ENCODE results near the gene EHBP1.

EHBP1 gene

DNA sequence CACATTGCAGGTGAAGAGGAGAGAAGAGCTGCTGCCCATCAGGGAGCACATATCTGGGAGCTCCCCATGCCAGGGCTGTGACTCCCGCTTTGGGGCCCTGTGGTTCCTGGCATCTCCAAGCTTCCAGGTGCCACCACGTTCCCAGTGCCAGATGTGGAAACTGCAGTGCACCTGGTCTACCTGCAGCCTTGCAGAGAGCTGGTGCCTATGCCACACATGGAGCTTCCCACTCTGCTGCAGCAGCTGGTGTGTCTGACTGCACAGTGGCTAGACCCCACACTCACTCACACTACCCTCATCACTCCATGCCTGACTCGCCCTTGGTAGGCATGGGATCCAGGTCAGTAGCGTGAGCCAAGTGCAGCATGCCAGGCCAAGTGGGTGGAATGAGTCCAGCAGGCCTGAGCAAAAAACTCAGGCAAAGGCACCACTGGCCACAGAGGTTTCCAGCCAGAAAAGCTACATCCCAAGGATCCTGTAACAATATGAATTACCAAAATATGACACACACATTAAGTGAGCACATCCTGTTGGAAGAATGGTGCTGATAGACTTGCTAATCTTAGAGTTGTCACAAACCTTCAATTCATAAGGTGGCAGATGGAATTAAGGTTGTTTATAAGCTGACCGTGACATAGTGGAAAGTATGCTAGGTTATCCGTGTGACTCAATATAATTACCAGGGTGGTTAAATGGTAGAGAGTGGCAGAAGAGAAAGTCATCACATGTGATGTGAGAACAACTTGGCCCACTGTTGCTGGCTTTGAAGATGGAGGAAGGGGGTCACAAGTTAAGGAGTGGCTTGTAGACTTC is 150.9 kb downstream of the EHBP1 start:
- no peak overlapping the region for H3K4me3 ChIP-seq (ENCODE audit: low read depth, low read length)
- CTCF ChIA-PET, result no interaction called here
- POLR2A ChIA-PET, result no interaction called here
- DNase-seq (ENCODE audit: low read depth, low spot score), result no peak
- TF ChIP-seq, protein P1, sequence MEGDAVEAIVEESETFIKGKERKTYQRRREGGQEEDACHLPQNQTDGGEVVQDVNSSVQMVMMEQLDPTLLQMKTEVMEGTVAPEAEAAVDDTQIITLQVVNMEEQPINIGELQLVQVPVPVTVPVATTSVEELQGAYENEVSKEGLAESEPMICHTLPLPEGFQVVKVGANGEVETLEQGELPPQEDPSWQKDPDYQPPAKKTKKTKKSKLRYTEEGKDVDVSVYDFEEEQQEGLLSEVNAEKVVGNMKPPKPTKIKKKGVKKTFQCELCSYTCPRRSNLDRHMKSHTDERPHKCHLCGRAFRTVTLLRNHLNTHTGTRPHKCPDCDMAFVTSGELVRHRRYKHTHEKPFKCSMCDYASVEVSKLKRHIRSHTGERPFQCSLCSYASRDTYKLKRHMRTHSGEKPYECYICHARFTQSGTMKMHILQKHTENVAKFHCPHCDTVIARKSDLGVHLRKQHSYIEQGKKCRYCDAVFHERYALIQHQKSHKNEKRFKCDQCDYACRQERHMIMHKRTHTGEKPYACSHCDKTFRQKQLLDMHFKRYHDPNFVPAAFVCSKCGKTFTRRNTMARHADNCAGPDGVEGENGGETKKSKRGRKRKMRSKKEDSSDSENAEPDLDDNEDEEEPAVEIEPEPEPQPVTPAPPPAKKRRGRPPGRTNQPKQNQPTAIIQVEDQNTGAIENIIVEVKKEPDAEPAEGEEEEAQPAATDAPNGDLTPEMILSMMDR (IDR thresholded peaks at IDR 0.05; ENCODE audit: insufficient read depth, low read length, missing control alignments), result no peak

DNA sequence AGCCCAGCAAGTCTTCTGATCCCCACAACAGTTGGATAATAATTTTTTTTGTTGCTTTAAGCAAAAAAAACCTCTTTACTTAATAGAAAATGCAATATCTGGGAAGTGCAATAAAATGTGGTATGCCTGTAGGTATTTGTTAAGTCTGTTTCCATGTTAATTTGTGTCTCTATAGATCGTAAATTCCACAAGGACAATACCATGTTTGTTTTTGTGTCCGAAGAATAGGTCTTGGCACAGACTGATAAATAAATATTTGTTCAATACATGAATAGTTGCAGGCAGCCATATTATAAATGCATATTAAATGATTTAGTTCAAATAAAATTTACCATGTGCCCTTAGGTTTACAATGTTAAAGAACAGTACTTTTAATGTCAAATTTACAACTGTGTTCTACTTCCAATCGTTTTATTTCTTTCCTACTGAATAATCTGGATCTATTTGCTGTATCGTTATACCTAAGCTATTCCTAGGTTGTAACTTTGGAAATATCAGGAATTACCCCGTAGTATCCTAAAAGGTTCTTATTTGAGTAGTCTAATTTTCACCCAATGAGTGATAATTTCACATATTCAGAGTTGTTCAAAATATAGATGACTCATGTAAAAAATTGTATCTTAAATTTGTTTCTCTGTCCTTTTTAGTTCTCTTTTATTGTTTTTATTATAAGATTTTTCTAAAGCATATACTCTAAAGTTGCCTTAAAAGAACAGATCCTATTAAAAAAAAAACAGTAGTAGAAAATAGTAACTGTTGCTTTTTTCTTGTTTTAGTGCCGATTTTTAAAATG is 151.8 kb downstream of the EHBP1 start:
- no peak overlapping the region for H3K4me3 ChIP-seq (ENCODE audit: low read depth, low read length)
- DNase-seq (ENCODE audit: low read depth, low spot score), result no peak
- ChIA-PET CTCF (no interaction called here), POLR2A (no interaction called here)
- TF ChIP-seq, protein P1 (IDR thresholded peaks at IDR 0.05; ENCODE audit: insufficient read depth, low read length, missing control alignments), result no peak

DNA sequence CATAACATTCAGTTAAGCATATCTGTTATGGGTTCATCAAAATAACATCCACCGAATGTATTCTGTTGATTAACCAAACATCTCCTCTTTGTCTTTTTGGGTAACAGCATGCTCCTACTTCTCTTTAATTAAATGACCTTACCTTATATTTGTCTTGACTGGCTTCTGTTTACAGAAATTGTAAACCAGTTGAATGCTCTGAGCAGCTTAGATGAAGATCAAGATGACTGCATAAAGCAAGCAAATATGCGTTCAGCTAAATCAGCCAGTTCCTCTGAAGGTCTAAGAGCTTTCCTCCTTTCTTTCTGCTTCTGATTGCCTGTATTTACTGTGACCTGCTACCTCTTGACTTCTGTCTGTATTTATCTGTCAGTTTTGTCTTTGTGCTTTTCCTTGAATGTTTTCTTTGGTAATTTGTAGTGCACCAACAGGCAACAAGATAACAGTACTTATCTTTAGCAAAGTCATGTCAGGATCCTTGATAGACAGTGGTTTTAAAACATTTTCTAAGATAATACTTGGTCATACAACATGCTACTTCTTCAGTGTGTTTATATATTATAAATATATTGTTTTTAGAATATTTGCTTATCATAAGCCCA is 152.8 kb downstream of the EHBP1 start:
- no peak overlapping the region for H3K4me3 ChIP-seq (ENCODE audit: low read depth, low read length)
- ChIA-PET POLR2A (no interaction called here), CTCF (interaction anchor here (1.0 kb wide), 1 partner anchor 402 kb away, joined by 3 read pairs; no protein-coding TSS in a partner anchor)
- no peak for DNase-seq (ENCODE audit: low read depth, low spot score)
- TF ChIP-seq, protein P1 (IDR thresholded peaks at IDR 0.05; ENCODE audit: insufficient read depth, low read length, missing control alignments), result no peak

DNA sequence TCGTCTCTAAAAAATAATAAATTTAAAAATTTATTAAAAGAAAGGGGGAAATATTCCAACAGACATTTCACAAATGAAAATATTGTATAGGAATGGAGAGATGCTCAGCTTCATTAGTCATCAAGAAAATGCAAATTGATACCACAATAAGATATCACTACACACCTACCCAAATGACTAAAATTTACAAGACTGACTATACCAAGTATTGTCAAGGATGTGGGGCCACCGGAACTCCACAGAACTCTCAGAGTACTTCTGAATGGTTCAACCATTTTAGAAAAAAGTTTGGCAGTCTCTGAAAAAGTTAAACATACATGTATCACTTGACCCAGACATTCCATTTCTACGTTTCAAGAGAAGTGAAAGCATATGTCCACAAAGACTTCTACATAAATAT is 163.4 kb downstream of the EHBP1 start:
- CTCF ChIA-PET, result no interaction called here
- DNase-seq (ENCODE audit: low read depth, low spot score), result no peak
- no peak overlapping the region for H3K4me3 ChIP-seq (ENCODE audit: low read depth, low read length)
- POLR2A ChIA-PET, result no interaction called here
- TF ChIP-seq, protein P1 (IDR thresholded peaks at IDR 0.05; ENCODE audit: insufficient read depth, low read length, missing control alignments), result no peak

DNA sequence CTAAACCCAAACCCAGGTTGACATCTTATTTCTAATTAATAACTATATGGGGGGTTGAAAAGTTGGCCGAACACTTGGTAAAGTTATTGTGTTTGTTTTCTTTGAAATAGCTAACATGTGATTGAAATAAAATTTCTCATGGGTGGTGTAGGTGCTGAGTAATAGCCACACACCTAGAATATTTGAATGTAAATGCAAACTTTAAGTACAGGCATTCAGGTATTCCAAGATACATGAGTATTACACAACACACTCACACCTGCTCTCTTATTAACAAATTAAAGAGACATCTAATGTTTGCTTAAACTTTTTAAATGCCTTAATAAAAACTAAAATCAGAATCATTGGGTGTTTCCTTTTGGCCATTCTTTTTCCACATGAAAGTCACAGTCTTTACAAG is 165.5 kb downstream of the EHBP1 start:
- ChIA-PET CTCF (no interaction called here), POLR2A (no interaction called here)
- H3K4me3 ChIP-seq (ENCODE audit: low read depth, low read length), result no peak overlapping the region
- TF ChIP-seq, protein P1 (IDR thresholded peaks at IDR 0.05; ENCODE audit: insufficient read depth, low read length, missing control alignments), result no peak
- no peak for DNase-seq (ENCODE audit: low read depth, low spot score)

DNA sequence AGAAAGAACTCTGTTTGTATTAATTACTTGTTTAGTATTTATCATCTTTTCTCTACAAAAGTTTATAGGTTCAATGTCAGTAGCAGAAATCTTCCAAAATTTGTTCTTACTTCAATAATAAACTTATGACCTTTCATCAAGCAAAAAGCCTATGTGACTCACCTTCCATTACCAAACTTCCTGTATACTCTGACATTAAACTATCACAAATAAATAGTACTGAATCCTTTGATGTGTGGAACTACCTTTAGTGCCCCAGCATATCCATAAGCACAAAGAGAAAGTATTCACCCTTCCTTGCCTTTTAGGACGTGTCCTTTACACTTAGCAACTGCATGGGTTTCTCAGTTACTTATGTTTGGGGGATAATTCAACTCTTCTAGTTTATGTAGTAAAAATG is 166.0 kb downstream of the EHBP1 start:
- CTCF ChIA-PET, result no interaction called here
- H3K4me3 ChIP-seq (ENCODE audit: low read depth, low read length), result no peak overlapping the region
- DNase-seq (ENCODE audit: low read depth, low spot score), result no peak
- POLR2A ChIA-PET, result no interaction called here
- TF ChIP-seq, protein P1 (IDR thresholded peaks at IDR 0.05; ENCODE audit: insufficient read depth, low read length, missing control alignments), result no peak

Data from AG04449 (cell line).